GM19023 (cell line): Measurements from ENCODE around the gene OR2S2.

Experiments
- ATAC-seq: cut with Tn5 transposase; IDR thresholded peaks from one replicate; pipeline ENCODE4 v1.9.1; 2021; ENCODE audit warnings: mild to moderate bottlenecking, moderate library complexity; ENCODE audit not compliant: unreplicated experiment

Gene OR2S2

GRCh38 chr9:35965011-35965410 is 7.1 kb upstream of the OR2S2 start:
- no peak for ATAC-seq

- no peak for ATAC-seq
These were observed 4.4 kb upstream of the OR2S2 start for GRCh38 chr9:35962126-35962906.

- ATAC-seq, result no peak
These were observed 2.2 kb upstream of the OR2S2 start for GRCh38 chr9:35960039-35960655.

GRCh38 chr9:35956651-35957050 is 1.3 kb downstream of the OR2S2 start:
- ATAC-seq, result no peak

GRCh38 chr9:35954942-35955546 is 2.9 kb downstream of the OR2S2 start:
- no peak for ATAC-seq

- ATAC-seq, result no peak
These were observed 5.3 kb downstream of the OR2S2 start for GRCh38 chr9:35952526-35953191.

GRCh38 chr9:35951736-35952135 is 6.2 kb downstream of the OR2S2 start:
- no peak for ATAC-seq

GRCh38 chr9:35948901-35949318 is 9.0 kb downstream of the OR2S2 start:
- no peak for ATAC-seq

GRCh38 chr9:35948451-35948850 is 9.5 kb downstream of the OR2S2 start:
- ATAC-seq, result no peak

- no peak for ATAC-seq
These were observed 12.5 kb downstream of the OR2S2 start for GRCh38 chr9:35945341-35946018.

GRCh38 chr9:35944841-35945240 is 13.1 kb downstream of the OR2S2 start:
- no peak for ATAC-seq

- ATAC-seq, result no peak
These were observed 13.8 kb downstream of the OR2S2 start for GRCh38 chr9:35944173-35944572.

GRCh38 chr9:35942286-35942685 is 15.7 kb downstream of the OR2S2 start:
- no peak for ATAC-seq

- ATAC-seq, result no peak
These were observed 17.2 kb downstream of the OR2S2 start for GRCh38 chr9:35940458-35941407.

GRCh38 chr9:35939679-35940250 is 18.2 kb downstream of the OR2S2 start:
- no peak for ATAC-seq

- no peak for ATAC-seq
These were observed 19.2 kb downstream of the OR2S2 start for GRCh38 chr9:35938474-35939356.

GRCh38 chr9:35937227-35937626 is 20.7 kb downstream of the OR2S2 start:
- ATAC-seq, result no peak

- no peak for ATAC-seq
These were observed 22.0 kb downstream of the OR2S2 start for GRCh38 chr9:35935755-35936509.
